Astrocyte (in vitro differentiated cells and primary cell): ENCODE results near the gene MYB. TPM values are rescaled to one million over a fixed set of nuclear protein-coding genes. Genes with fewer than 3 reads are reported as not detected.

Experiments used
- DNase-seq: peaks from one replicate; pipeline ENCODE4 v3.0.0-alpha.2; 2010; ENCODE audit warnings: low read depth
- FAIRE-seq: peaks from 2 replicates; lab custom pipeline; 2011; peaks lifted over from hg19 to GRCh38; lab: Jason Lieb, UNC
- H2AFZ ChIP-seq: 2 replicates; pipeline ENCODE4 v1.6.0; 2012; ENCODE audit warnings: low read depth, low read length, inconsistent platforms
- H3K27ac ChIP-seq: 2 replicates; pipeline ENCODE4 v1.5.1; 2011; ENCODE audit warnings: low read depth, low read length, inconsistent platforms
- H3K27me3 ChIP-seq: 2 replicates; pipeline ENCODE4 v1.6.0; 2011; ENCODE audit warnings: low read length, inconsistent platforms; ENCODE audit not compliant: insufficient read depth
- H3K36me3 ChIP-seq: 2 replicates; pipeline ENCODE4 v1.5.1; 2011; ENCODE audit warnings: low read length, inconsistent platforms; ENCODE audit not compliant: insufficient read depth
- H3K4me1 ChIP-seq: 2 replicates; pipeline ENCODE4 v1.5.1; 2011; ENCODE audit warnings: low read length, inconsistent platforms; ENCODE audit not compliant: insufficient read depth
- H3K4me2 ChIP-seq: 2 replicates; pipeline ENCODE4 v1.6.0; 2012; ENCODE audit warnings: low read length, inconsistent platforms
- H3K4me3 ChIP-seq: 2 replicates; pipeline ENCODE4 v1.5.1; 2011; ENCODE audit warnings: low read depth, mild to moderate bottlenecking, low read length, inconsistent platforms; ENCODE audit not compliant: insufficient read depth
- H3K79me2 ChIP-seq: 2 replicates; pipeline ENCODE4 v1.6.0; 2012; ENCODE audit warnings: mild to moderate bottlenecking, low read length, inconsistent platforms; ENCODE audit not compliant: insufficient read depth
- H3K9ac ChIP-seq: 2 replicates; pipeline ENCODE4 v1.6.0; 2012; ENCODE audit warnings: mild to moderate bottlenecking, low read length, inconsistent platforms
- H3K9me3 ChIP-seq: 2 replicates; pipeline ENCODE4 v1.5.1; 2012; ENCODE audit warnings: low read depth, mild to moderate bottlenecking, low read length, inconsistent platforms; ENCODE audit not compliant: insufficient read depth
- H4K20me1 ChIP-seq: 2 replicates; pipeline ENCODE4 v1.6.0; 2012; ENCODE audit warnings: low read length, inconsistent platforms; ENCODE audit not compliant: insufficient read depth
- H3K27ac Mint-ChIP-seq: one replicate; pipeline ENCODE4 v1.8.0; 2021; ENCODE audit warnings: mild to moderate bottlenecking, mixed read lengths; ENCODE audit not compliant: unreplicated experiment
- H3K27me3 Mint-ChIP-seq: one replicate; pipeline ENCODE4 v1.8.0; 2021; ENCODE audit warnings: low read depth, mixed read lengths; ENCODE audit not compliant: unreplicated experiment
- H3K36me3 Mint-ChIP-seq: one replicate; pipeline ENCODE4 v1.8.0; 2021; ENCODE audit warnings: low read depth, mixed read lengths; ENCODE audit not compliant: unreplicated experiment
- H3K4me1 Mint-ChIP-seq: one replicate; pipeline ENCODE4 v1.8.0; 2021; ENCODE audit warnings: low read depth, mixed read lengths; ENCODE audit not compliant: unreplicated experiment
- H3K4me3 Mint-ChIP-seq: one replicate; pipeline ENCODE4 v1.8.0; 2021; ENCODE audit warnings: mild to moderate bottlenecking, moderate library complexity, mixed read lengths; ENCODE audit not compliant: unreplicated experiment
- H3K9me3 Mint-ChIP-seq: one replicate; pipeline ENCODE4 v1.8.0; 2021; ENCODE audit warnings: mild to moderate bottlenecking, mixed read lengths; ENCODE audit not compliant: unreplicated experiment
- CTCF ChIP-seq: IDR thresholded peaks from 2 replicates; pipeline ENCODE4 v1.5.1; 2011; ENCODE audit warnings: low read depth, mild to moderate bottlenecking, inconsistent platforms, low read length, moderate library complexity; ENCODE audit not compliant: insufficient read depth
- EZH2 ChIP-seq: IDR thresholded peaks from 2 replicates; pipeline ENCODE4 v1.6.1; 2012; ENCODE audit warnings: mild to moderate bottlenecking, low read length, inconsistent platforms; ENCODE audit not compliant: insufficient read depth
- total RNA-seq: library from RNA; stranded (reverse); gene quantifications from 2 replicates; pipeline ENCODE4 v1.2.1, GENCODE V29; 2021

Gene MYB
- total RNA-seq, 1 donor from 2014 or later, result not detected

- TF ChIP-seq EZH2, result no peak
- TF ChIP-seq CTCF, result no peak
- H3K27me3 Mint-ChIP-seq, result no peaks in the 10 kb centered on the region
These were observed 36.6 kb downstream of the MYB start for GRCh38 chr6:135217663-135218062.

GRCh38 chr6:135219346-135219745 is 38.2 kb downstream of the MYB start:
- no peaks in the 10 kb centered on the region for H3K27me3 ChIP-seq
- H3K9ac ChIP-seq, result no peak overlapping the region
- no peaks in the 10 kb centered on the region for H4K20me1 ChIP-seq
- no peaks in the 10 kb centered on the region for H3K4me1 ChIP-seq
- H3K9me3 ChIP-seq, result no peaks in the 10 kb centered on the region
- H3K4me2 ChIP-seq, result no peak overlapping the region
- Mint-ChIP-seq H3K27me3 (no peaks in the 10 kb centered on the region), H3K27ac (no peak overlapping the region), H3K9me3 (peaks cover 7% of the 10 kb centered on the region), H3K36me3 (no peaks in the 10 kb centered on the region), H3K4me3 (no peak overlapping the region), H3K4me1 (no peaks in the 10 kb centered on the region)
- no peaks in the 10 kb centered on the region for H3K79me2 ChIP-seq
- no peaks in the 10 kb centered on the region for H3K36me3 ChIP-seq
- DNase-seq (no peak), FAIRE-seq (no peak)
- no peak for TF ChIP-seq CTCF
- TF ChIP-seq EZH2, result no peak
- no peak overlapping the region for H3K27ac ChIP-seq
- no peak overlapping the region for H2AFZ ChIP-seq
- H3K4me3 ChIP-seq, result no peak overlapping the region

More at GRCh38 chr6:135217663-135218062, 36.6 kb downstream of the MYB start:
- H3K4me1 Mint-ChIP-seq, result peaks cover 1% of the 10 kb centered on the region
- FAIRE-seq (no peak), DNase-seq (no peak)
- Histone ChIP-seq H3K79me2 (no peaks in the 10 kb centered on the region), H3K4me1 (no peaks in the 10 kb centered on the region), H3K27me3 (no peaks in the 10 kb centered on the region), H3K9me3 (no peaks in the 10 kb centered on the region), H3K4me3 (no peak overlapping the region), H2AFZ (no peak overlapping the region), H3K27ac (no peak overlapping the region), H3K4me2 (no peak overlapping the region), H4K20me1 (no peaks in the 10 kb centered on the region), H3K9ac (no peak overlapping the region), H3K36me3 (no peaks in the 10 kb centered on the region)
- H3K36me3 Mint-ChIP-seq, result no peaks in the 10 kb centered on the region
- H3K4me3 Mint-ChIP-seq, result no peak overlapping the region
- H3K27ac Mint-ChIP-seq, result no peak overlapping the region
- peaks cover 4% of the 10 kb centered on the region for H3K9me3 Mint-ChIP-seq

GRCh38 chr6:135221042-135221441 is 39.9 kb downstream of the MYB start:
- H3K36me3 Mint-ChIP-seq, result no peaks in the 10 kb centered on the region
- peaks cover 5% of the 10 kb centered on the region for H3K9me3 Mint-ChIP-seq
- H3K27me3 Mint-ChIP-seq, result no peaks in the 10 kb centered on the region
- Histone ChIP-seq H3K9me3 (no peaks in the 10 kb centered on the region), H3K4me3 (no peak overlapping the region), H3K27ac (no peak overlapping the region), H3K9ac (no peak overlapping the region), H2AFZ (no peak overlapping the region), H3K4me1 (no peaks in the 10 kb centered on the region), H3K36me3 (no peaks in the 10 kb centered on the region), H3K79me2 (no peaks in the 10 kb centered on the region), H3K4me2 (no peak overlapping the region), H3K27me3 (no peaks in the 10 kb centered on the region), H4K20me1 (no peaks in the 10 kb centered on the region)
- no peak for TF ChIP-seq EZH2
- TF ChIP-seq CTCF, result no peak
- no peaks in the 10 kb centered on the region for H3K4me1 Mint-ChIP-seq
- DNase-seq, result no peak
- no peak for FAIRE-seq
- H3K27ac Mint-ChIP-seq, result no peak overlapping the region
- H3K4me3 Mint-ChIP-seq, result no peak overlapping the region
